Peyer's patch (tissue), 4 donors: ENCODE results near the gene LUC7L2.

Experiments used
- CTCF ChIP-seq, 6 experiments: fragments of 450-650 bp in 4 of 6; fragments of 200-600 bp in 2 of 6; sonication (generic) in 1 of 6; IDR thresholded peaks; one replicate each; pipeline ENCODE4 v1.5.1; 2017 to 2019; ENCODE audit warnings: antibody characterized with exemption in 6 of 6, mild to moderate bottlenecking in 3 of 6, moderate library complexity in 1 of 6
- POLR2A ChIP-seq, 2 donors: fragments of 450-650 bp; IDR thresholded peaks; one replicate each; pipeline ENCODE4 v1.5.1; 2017; ENCODE audit warnings: antibody characterized with exemption in 2 of 2, mild to moderate bottlenecking in 2 of 2, moderate library complexity in 2 of 2

DNA sequence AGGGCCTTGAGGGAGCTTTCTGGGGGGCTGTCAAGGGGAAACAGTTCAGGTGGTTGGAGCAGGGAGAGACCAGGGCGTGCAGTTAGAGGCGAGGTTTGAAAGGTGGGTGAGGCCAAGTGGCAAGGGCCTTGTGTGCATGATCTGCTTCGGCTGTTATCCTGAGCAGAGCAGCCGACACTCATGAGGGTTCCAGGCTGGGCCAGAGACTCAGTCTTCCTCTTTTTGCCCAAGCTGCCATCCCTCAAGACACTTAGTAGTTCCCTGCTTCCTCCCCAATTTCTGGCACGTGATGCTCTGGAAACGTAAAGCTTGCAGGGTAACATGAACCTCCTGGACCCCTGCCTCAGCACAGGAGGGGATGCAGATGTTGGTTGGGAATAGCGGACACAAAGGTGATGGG, 79.7 kb downstream of the LUC7L2 start:
- TF ChIP-seq POLR2A (IDR thresholded peaks at IDR 0.05) (no peak), CTCF (IDR thresholded peaks at IDR 0.05) (no peak)
